ENCODE data around the gene ZNF398.

ZNF398 gene, protein sequence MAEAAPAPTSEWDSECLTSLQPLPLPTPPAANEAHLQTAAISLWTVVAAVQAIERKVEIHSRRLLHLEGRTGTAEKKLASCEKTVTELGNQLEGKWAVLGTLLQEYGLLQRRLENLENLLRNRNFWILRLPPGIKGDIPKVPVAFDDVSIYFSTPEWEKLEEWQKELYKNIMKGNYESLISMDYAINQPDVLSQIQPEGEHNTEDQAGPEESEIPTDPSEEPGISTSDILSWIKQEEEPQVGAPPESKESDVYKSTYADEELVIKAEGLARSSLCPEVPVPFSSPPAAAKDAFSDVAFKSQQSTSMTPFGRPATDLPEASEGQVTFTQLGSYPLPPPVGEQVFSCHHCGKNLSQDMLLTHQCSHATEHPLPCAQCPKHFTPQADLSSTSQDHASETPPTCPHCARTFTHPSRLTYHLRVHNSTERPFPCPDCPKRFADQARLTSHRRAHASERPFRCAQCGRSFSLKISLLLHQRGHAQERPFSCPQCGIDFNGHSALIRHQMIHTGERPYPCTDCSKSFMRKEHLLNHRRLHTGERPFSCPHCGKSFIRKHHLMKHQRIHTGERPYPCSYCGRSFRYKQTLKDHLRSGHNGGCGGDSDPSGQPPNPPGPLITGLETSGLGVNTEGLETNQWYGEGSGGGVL

DNA sequence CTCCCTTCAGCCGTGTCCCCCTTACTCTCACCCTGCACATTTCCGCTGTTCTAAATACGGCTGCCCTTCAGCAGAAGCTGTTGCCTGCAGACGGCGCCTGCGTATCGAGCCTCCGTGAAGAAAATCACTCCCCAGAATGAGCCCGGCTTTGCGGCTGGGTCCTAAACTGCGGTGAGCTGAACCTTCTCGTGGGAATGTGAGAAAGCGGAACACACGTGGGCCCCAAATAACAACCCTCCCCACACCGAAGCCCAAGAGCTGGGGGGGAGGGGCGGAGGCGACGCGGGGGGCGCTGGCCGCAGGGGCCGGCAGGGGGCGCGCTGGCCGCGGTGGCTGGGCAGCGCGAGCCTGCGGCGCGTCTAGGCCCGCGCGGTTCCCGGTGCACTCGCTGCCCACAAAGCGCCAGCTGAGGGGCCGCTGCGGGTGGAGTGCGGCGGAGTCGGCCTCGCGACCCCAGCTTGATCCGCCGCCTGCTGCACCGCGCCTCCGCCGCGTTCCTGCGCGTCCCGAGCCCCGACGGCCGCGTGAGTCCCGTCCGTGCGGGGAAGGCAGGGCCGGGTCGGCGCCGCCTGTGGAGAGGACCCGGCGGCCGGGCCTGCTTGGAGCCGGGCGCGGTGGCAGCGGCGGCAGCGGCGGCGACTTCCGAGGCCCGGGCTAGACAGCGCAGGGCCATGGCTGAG is at the start of gene ZNF398:
Gene ZNF398, plus strand, starts transcription at position 382 of the 680 bp plus-strand sequence. Its CDS starts 290 bp downstream, at position 672.
- in situ Hi-C loops (cut with HindIII; ENCODE audit: low sequenced_read_pairs), result loop anchor here (10.0 kb wide), 1 partner anchor 108 kb away; no protein-coding TSS in a partner anchor

GRCh38 chr7:149099058-149099457 is 48.2 kb upstream of the ZNF398 start:
- in situ Hi-C loops (cut with HindIII; ENCODE audit: low sequenced_read_pairs), result no loop called here

- in situ Hi-C loops (cut with HindIII; ENCODE audit: low sequenced_read_pairs), result no loop called here
Observed at GRCh38 chr7:149100821-149101220, 46.4 kb upstream of the ZNF398 start.

GRCh38 chr7:149102666-149103065 is 44.6 kb upstream of the ZNF398 start:
- in situ Hi-C loops (cut with HindIII; ENCODE audit: low sequenced_read_pairs), result no loop called here

- in situ Hi-C loops (cut with HindIII; ENCODE audit: low sequenced_read_pairs), result no loop called here
Observed at GRCh38 chr7:149103424-149103823, 43.8 kb upstream of the ZNF398 start.

- in situ Hi-C loops (cut with HindIII; ENCODE audit: low sequenced_read_pairs), result no loop called here
Observed at GRCh38 chr7:149104214-149104613, 43.0 kb upstream of the ZNF398 start.

- in situ Hi-C loops (cut with HindIII; ENCODE audit: low sequenced_read_pairs), result no loop called here
Observed at GRCh38 chr7:149104749-149105148, 42.5 kb upstream of the ZNF398 start.

DNA sequence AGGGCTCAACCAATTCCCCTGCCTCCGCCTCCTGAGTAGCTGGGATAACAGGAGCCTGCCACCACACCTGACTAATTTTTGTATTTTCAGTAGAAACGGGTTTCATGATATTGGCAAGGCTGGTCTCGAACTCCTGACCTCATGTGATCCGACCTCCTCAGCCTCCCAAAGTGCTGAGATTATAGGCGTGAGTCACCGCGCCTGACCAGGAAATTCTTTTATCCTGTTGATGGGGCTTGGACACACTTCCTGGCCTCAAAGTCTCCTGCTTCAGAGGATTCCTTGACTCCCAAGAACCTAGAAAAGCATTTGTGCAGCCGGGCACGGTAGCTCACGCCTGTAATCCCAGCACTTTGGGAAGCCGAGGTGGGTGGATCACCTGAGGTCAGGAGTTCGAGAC is 37.3 kb upstream of the ZNF398 start:
- in situ Hi-C loops (cut with HindIII; ENCODE audit: low sequenced_read_pairs), result no loop called here

DNA sequence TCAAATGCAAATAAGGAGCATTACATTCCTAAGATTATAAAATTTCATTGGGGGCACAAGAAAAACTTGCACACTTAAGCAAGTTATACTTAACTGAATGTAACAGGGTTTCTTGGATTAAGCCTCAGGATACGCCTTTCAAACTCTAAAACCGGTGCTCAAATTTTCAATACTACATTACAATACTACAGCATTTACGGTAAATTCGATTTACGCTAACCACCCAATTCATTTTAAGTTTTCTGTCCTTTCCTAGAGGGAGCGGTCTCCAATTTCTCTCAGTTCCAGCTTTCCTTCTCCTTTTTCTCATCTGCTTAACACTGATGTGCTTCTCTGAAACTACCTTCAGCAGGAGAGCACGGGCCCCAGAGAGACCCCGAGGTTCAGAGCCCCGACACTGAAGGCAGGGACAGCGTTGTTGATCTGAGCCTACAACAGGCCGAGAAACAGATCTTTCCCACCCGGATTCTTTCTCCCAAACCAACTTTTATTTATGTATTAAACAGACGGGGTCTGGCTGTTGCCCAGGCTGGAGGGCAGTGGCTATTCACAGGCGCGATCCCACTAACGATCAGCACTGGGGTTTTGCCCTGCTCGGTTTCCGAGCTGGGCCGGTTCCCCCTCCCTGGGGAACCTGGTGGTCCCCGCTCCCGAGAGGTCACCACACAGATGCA is 21.9 kb upstream of the ZNF398 start:
- in situ Hi-C loops (cut with HindIII; ENCODE audit: low sequenced_read_pairs), result no loop called here

GRCh38 chr7:149125863-149126661 is 21.2 kb upstream of the ZNF398 start, which contains the start of gene ZNF425:
Gene ZNF425 (minus strand): TSS chr7:149126324. CDS start chr7:149126213, 111 bp downstream.
- in situ Hi-C loops (cut with HindIII; ENCODE audit: low sequenced_read_pairs), result no loop called here

DNA sequence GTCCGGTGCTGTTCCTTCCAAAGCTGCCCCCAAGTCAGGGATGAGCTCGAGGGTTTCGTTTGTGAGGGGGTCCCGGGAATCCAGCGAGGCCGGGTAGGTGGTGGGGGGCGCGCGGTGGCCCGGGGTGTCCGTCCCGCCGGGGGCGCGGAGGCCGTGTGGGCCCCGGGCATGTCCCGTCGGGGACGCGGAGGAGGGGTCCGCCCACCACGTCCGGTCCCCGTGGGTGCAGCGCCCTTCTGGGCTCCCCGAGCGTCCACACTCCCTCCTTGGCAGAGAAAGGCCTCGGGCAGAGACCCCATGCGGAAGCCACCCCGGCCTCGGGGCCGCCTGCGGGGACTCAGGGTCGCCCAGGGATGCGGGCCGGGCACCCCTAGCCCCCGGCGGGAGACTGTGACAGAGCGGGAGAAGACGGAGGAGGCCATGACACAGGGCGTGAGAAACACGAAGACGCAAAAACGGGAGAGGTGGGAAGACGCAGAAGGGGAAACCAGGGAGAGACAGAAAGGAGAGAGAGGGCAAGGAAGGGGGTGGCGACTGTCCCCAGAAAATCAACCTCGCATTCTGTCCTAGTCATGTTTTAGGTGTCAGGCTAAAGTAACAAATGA is 20.5 kb upstream of the ZNF398 start:
- in situ Hi-C loops (cut with HindIII; ENCODE audit: low sequenced_read_pairs), result no loop called here

DNA sequence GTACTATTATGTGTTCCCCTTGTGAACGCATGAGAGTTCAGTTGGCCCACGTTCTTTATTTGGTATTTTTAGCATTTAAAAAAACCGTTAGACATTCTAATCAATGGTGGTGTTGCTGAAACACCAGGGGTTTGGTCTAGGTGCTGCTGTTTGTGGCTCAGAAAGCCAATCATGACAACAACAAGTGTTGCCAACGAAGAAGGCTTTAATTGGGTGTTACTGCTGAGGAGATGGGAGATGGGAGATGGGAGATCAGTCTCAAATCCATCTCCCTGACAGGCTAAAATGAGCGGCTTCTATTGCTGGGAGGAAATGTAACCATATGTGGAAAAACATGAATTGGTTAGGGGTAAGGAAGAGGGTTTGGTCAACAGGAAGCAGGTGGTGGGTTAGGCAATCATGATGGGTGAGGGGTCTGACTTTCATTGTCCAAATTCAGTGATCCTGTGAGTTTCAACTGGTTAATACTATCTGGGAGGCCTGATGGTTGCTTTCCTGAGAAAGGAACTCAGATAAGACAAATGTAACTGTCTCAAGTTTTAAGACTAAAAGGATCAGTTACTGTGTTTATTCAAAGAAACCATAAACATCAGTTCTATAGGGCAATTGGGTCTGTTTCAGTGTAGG is 16.6 kb upstream of the ZNF398 start:
- in situ Hi-C loops (cut with HindIII; ENCODE audit: low sequenced_read_pairs), result no loop called here

- in situ Hi-C loops (cut with HindIII; ENCODE audit: low sequenced_read_pairs), result no loop called here
Observed at GRCh38 chr7:149133028-149133710, 14.1 kb upstream of the ZNF398 start.

- in situ Hi-C loops (cut with HindIII; ENCODE audit: low sequenced_read_pairs), result no loop called here
Observed at GRCh38 chr7:149136118-149136517, 11.1 kb upstream of the ZNF398 start.

DNA sequence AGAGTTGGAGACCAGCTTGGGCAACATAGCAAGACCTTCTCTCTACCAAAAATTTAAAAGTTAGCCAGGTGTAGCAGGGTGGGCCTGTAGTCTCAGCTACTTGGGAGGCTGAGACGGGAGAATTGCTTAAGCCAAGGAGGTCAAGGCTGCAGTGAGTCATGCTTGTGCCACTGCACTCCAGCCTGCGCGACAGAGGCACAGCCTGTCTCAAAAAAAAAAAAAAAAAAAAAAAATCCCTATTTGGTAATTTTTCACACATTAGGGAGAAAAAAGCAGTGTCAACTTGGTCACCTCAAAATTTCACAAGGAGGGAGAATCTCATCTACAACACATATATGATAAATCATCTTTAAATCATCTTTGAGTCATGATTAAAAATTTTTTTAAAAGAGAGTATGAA is 6.4 kb upstream of the ZNF398 start:
- in situ Hi-C loops (cut with HindIII; ENCODE audit: low sequenced_read_pairs), result loop anchor here (10.0 kb wide), 1 partner anchor 114 kb away; no protein-coding TSS in a partner anchor

GRCh38 chr7:149141893-149142292 is 5.4 kb upstream of the ZNF398 start:
- in situ Hi-C loops (cut with HindIII; ENCODE audit: low sequenced_read_pairs), result loop anchor here (10.0 kb wide), 1 partner anchor 113 kb away; no protein-coding TSS in a partner anchor

DNA sequence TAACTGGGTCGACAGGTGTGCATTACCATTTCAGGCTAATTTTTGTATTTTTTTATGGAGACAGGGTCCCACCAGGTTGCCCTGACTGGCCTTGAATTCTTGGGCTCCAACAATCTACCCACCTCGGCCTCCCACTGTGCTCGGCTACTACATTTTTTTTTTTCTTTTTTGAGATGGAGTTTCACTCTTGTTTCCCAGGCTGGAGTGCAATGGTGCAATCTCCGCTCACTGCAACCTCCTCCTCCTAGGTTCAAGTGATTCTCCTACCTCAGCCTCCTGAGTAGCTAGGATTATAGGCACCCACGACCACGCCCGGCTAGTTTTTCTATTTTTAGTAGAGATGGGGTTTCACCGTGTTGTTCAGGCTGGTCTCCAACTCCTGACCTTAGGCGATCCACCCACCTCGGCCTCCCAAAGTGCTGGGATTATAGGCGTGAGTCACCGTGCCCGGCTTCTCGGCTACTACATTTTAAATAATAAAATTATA is 2.8 kb upstream of the ZNF398 start:
- in situ Hi-C loops (cut with HindIII; ENCODE audit: low sequenced_read_pairs), result loop anchor here (10.0 kb wide), 1 partner anchor 110 kb away; no protein-coding TSS in a partner anchor
